Measurements from ENCODE around the gene UNC13A.
"Not testable (repeated sequence)": the region's sequence is repeated elsewhere in the genome, so short reads cannot be mapped to it uniquely, and the experiment has no call there.

Gene UNC13A

DNA sequence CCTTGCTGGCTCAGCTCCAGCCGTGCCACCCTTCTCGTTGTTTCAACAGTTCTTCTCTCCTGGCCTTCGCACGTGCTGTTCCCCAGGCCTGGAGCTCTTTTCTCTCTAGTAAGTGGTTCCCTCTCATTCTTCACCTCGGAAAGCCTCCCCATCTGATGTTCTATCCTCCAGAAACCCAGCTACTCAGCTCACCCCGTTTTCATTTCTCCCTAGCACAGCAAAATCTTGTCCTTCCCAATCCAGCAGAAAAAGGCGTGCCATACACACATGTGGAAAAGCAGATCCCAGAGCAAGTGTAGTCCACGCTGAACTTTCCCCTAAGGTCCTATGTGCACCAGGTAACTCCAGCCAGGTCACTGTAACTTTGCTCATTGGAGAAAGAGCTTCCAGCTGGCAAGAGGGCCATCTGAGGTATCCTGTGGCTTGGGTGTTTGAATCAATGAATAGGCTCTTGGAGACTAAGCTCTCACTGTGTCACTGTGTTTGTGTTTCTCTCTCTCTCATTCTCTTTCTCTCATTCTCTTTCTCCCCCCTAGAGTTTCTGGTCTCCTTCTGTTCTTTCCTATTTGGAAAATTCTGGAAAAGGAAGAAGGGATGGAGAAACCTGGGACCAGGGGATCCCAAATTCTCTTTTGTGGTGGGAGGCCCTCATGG lies 83.7 kb downstream of the UNC13A start:
- DNase-seq (ENCODE audit: low read depth), result no peak

DNA sequence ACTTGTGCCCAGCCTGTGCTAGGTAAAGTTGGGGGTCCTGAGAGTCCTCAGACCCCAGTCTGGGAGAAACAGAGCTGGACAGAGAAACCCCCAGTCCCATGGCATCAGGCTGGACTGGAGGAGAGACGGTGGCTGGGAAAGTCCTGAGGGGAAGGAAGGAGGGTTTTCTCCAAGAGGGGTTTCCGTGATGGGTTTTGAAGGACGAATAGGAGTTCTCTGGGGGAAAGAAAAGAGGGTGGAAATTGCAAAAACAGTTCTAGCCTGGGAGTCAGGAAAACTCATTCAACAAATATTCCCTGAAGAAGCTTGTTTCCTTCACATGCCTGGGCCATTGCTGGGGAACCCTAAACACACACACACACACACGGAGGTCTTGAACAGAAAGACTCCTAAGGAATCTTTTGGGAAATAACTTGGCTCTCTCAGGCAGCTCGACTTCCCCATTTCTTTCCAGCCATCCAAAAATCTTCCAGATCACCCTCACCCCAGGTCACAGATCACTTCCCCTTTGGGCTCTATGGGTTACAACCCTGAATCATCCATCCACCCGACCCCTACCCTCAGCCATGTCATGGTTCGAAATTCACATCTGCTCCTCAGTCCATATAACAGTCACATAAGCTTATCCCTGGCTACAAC lies 85.2 kb downstream of the UNC13A start:
- DNase-seq (ENCODE audit: low read depth), result no peak

DNA sequence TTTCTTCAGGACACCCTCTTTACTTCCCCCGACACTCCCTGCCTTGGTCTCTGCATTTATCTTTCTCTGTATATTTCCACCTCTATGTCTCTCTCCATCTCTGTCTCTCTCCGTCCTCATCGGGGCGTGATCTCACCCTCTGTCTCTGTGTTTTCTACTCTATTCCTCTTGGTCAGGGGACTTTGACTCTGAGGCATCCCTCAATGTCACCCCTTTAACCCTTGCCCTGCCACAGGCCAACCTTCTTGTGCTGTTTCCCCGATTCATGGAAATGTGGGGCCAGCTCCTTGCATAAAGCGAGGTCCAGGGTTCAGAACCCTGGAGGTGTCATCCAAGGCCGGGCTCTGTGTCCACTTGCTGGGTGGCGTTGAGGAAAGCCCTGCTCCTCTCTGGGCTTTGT lies 85.9 kb downstream of the UNC13A start:
- DNase-seq (ENCODE audit: low read depth), result no peak

DNA sequence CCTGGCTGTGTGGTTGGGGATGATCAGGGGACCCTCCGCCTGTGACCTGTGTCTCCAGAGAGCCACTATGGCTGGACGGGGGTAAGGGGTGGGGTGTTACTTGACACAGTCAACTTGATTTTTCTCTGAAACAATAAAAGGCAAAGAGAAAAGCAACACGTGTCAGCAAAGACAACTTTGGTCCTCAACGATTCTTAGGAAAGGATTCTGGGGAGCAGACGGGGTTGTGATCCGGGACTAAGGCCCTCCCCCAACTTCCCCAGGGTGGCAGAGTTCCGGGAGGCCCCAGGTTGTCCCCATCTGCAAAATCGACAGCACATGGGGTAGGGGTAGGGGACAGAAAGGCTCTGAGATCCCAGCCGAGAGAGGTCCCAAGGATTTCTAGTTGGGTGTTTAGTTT lies 86.5 kb downstream of the UNC13A start:
- DNase-seq (ENCODE audit: low read depth), result no peak

DNA sequence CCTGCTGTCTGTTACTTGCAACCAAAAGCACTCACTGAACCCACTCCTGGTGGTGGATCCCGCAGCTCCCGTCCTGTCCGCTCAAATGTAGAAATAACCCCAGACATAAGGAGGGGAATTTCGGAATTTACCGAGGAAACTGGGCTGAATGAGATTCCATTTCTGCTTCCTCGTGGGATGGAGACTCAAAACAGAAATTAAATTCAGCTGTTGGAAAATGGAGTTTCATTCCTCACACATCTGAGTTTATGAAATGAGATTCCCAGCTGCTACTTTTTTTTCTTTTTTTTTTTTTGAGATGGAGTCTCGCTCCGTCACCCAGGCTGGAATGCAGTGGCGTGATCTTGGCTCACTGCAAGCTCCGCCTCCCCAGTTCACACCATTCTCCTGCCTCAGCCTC lies 88.4 kb downstream of the UNC13A start:
- DNase-seq (ENCODE audit: low read depth), result no peak

DNA sequence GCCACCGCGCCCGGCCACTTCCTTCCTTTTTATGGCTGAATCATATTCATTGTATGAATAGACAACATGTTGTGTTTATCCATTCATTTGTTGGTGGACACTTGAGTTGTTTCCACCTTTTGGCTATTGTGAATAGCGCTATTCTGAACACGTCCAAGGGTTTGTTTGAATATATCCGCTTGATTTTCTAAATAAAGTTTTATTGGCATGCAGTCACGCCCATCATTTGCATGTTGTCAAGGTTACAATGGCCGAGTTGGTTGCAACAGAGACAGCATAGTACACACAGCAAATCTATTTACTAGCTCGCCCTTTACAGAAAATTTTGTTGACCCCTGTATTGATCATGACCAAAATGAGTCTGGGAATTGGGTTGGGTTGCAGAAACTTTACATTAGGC lies 89.2 kb downstream of the UNC13A start:
- DNase-seq (ENCODE audit: low read depth), result no peak

DNA sequence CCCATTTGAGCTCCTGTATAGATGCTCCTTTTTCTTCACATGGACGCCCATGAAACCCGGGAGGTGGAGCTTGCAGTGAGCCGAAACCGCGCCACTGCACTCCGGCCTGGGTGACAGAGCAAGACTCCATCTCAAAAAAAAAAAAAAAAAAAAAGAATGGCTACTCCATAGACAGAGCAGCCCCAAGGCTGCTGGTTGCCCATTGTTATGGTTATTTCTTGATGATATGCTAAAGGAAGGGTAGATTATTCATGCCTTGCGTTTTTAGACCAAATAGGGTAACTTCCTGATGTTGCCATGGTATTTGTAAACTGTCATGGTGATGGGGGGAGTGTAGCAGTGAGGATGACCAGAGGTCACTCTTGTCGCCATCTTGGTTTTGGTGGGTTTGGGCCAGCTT lies 90.1 kb downstream of the UNC13A start:
- DNase-seq (ENCODE audit: low read depth), result not testable (repeated sequence)

DNA sequence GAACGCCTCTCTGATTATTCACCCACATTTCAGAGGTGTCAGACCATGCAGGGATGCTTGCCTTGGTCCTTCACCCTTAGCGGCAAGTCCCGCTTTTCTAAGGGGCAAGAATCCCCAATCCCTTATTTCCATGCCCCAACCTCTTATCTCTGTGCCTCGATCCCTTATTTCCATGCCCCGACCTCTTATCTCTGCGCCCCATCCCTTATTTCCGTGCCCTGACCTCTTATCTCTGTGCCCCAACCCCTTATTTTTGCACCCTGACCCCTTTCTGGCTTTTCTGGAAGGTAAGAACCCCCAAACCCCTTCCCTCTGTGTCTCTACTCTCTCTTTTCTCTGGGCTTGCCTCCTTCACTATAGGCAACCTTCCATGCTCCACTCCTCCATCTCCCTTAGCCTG lies 93.9 kb downstream of the UNC13A start:
- DNase-seq (ENCODE audit: low read depth), result not testable (repeated sequence)

DNA sequence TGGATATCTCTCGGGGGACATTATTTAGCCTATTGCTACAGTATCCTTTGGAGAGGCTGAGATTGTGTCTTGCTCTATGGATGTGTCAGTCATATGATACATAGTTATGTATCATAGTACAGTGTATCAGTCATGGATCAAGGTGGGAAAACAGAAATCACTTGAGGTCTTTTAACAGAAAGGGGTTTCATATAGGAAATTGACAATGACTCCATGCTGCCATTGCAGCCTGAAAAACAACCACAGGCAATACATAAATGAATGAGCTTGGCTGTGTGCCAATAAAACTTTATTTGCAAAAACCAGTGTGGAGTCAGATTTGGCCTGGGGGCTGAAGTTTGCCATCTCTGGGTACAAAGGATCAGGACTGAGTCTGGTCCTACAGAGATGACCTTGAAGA lies 97.3 kb downstream of the UNC13A start:
- DNase-seq (ENCODE audit: low read depth), result no peak

DNA sequence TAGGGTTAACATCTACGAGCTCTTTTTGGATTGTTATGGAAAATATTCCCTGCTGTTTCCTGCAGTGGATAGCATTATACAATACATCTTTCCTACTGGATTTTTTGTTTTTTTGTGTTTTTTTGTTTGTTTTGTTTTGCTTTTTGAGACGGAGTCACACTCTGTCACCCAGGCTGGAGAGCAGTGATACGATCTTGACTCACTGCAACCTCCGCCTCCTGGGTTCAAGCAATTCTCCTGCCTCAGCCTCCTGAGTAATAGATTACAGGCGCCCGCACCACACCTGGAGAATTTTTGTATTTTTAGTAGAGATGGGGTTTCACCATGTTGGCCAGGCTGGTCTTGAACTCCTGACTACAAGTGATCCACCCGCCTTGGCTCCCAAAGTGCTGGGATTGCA lies 102.8 kb downstream of the UNC13A start:
- not testable (repeated sequence) for DNase-seq (ENCODE audit: low read depth)

DNA sequence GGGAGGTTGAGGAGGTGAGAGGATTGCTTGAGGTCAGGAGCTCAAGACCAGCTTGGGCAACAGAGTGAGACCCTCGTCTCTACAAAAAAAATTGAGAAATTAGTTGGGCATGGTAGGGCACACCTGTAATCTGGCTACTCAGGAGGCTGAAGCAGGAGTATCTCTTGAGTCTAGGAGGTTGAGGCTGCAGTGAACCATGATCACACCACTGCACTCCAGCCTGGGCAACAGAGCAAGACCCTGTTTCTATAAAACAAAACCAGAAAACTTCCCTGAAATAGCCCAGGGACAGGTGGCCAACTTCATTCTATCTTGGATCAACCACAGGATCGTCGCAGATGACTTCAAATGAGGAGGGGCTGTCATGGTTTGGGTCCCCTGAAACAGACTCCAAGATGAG lies 104.0 kb downstream of the UNC13A start:
- no peak for DNase-seq (ENCODE audit: low read depth)

DNA sequence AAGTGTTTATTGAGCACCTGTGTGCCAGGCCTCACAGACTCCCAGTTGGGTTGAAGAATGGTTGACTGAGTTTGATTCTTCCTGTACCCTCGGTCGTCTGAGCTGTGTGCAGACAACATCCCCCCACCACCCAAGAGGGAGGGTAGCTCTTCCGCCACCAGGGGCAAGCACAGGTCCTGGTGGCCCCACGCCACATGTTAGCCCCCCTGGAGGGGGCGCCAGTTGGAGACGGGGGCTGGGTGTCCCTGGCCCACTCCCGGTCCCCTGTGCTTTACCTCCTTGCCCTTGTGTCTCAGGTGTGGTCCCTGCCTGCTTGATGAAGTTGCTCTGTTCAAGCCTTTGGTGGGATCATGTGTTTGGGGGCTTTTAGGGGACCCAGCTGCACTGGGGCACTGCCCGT lies 105.5 kb downstream of the UNC13A start:
- DNase-seq (ENCODE audit: low read depth), result no peak

DNA sequence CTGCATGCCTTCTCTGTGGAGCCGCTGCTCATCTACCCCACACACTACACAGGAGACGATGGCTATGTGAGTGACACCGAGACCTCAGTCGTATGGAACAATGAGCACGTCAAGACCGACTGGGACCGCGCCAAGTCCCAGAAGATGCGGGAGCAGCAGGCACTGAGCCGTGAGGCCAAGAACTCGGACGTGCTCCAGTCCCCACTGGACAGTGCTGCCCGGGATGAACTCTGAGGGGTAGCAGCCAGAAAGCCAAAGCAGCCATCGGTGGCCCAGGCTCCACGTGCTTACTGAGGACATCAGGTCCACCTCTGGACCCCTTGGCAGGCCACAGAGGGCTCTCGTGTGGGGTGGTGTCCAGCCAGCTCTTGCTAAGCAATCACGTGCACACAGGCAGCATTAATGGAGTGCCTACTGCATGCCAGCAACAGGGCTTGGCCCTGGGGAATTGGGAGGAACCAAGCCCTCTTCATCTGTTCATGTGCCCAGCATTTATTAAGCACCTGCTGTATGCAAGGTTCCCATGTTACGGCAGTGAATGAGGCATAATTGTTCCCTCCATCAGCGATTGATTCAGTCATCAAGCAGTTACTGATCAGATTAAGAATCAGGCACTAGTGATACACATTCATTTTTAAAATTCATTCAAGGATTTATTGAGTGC lies 106.8 kb downstream of the UNC13A start:
- no peak for DNase-seq (ENCODE audit: low read depth)

DNA sequence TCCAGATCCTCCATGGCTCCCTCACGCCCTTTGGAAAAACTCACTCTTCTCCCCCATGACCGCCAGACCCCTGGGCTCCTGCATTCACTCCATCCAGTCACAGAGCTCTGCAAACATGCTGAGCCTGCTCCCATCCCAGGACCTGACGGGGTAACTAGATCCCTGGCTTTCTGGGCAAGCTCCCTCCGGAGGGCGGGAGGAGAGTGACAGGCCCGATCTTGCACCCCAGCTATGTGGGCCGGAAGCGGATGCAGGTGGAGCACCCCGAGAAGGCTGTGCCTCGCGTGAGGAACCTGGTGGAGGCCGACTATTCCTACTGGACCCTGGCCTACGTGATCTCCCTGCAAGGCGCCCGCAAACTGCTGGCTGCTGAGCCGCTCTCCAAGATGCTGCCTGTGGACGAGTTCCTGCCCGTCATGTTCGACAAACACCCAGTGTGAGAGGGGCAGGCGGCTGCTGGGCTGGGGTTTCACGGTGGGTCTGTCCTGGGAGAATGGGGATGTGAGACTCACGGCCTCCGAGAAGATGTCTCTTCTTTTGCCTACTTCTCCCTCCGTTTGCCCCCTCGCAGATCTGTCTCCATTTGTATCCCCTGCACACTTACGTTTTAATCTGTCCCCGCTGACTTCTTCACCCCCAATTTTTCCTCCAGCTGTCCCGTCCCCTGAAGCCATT lies 107.5 kb downstream of the UNC13A start:
- no peak for DNase-seq (ENCODE audit: low read depth)

DNA sequence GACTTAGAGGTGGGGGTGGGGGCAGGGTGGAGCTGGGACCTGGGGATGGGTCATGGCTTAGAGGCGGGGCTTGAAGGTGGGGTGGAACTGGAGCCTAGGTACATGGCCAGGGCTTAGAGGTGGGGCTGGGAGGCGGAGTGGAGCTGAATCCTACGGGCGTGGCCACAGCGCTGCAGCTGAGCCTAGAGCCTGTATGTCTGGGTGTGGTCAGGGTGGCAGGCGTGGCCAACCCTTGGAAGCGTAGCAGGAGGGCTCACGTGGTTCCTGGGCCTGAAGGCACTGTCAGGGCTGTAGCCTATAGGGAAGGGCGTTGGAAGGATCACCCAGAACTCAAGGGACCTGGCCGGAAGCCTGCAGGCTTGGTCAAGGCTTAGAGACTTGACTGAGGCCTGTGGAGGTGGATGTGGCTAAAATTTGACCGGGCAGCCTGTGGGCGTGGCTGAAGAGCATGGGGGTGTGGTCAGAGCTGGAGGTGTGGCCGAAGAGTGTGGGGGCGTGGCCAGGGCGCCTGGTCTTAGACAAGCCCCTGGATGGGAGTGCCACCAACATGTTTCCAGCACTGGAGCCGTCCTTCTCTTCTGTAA lies 108.4 kb downstream of the UNC13A start:
- no peak for DNase-seq (ENCODE audit: low read depth)

DNA sequence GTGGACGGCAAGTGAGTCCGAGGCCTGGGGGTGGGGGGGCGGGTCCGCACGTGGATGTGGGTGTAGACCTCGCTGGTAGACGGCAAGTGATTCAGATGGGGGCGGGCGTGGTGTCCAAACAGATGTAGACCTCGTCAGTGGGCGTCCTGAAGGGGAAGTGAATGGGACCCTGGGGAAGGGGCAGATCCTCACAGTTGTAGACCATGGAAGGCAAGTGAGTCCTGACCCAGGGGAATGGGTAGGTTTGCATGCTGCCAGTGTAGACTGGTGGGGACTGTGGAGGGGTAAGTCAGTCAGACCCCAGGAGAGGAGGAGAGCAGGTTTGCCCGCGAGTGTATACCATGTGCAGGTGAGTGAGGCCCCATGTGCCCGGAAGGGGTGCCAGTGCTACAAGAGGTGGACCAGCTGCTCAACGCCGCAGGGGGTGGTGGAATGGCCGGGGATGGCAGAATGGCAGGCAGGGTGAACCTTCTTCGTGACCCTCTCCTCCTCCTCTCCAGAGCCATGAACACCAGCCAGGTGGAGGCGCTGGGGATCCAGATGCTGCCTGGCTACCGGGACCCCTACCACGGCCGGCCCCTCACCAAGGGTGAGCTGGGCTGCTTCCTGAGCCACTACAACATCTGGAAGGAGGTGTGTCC lies 110.6 kb downstream of the UNC13A start:
- no peak for DNase-seq (ENCODE audit: low read depth)

DNA sequence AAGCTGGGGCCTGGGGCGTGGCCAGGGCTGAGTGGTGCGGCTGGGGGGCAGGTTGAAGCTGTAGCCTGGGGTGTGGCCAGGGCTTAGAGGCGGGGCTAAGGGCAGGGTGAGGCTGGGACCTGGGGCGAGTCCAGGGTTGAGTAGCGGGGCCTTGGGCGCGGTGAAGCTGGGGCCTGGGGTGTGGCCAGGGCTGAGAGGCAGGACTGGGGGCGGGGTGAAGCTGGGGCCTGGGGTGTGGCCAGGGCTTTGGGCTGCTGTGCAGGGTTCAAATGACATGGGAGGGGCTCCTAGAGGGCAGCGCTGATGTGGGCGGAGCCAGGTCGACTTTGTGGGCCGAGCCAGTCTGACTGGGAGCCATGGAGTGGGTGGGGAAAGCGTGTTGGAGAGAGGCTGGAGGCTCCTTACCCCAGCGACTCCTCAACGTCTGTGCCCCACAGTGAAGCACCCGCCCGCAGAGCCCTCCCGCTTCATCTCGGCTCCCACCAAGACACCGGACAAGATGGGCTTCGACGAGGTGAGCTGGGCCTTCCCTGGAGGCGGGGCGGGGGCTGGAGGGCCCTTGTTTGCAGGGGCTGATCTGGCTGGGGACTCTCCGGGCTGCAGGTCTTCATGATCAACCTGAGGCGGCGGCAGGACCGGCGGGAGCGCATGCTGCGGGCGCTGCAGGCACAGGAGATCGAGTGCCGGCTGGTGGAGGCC lies 111.2 kb downstream of the UNC13A start:
- no peak for DNase-seq (ENCODE audit: low read depth)

DNA sequence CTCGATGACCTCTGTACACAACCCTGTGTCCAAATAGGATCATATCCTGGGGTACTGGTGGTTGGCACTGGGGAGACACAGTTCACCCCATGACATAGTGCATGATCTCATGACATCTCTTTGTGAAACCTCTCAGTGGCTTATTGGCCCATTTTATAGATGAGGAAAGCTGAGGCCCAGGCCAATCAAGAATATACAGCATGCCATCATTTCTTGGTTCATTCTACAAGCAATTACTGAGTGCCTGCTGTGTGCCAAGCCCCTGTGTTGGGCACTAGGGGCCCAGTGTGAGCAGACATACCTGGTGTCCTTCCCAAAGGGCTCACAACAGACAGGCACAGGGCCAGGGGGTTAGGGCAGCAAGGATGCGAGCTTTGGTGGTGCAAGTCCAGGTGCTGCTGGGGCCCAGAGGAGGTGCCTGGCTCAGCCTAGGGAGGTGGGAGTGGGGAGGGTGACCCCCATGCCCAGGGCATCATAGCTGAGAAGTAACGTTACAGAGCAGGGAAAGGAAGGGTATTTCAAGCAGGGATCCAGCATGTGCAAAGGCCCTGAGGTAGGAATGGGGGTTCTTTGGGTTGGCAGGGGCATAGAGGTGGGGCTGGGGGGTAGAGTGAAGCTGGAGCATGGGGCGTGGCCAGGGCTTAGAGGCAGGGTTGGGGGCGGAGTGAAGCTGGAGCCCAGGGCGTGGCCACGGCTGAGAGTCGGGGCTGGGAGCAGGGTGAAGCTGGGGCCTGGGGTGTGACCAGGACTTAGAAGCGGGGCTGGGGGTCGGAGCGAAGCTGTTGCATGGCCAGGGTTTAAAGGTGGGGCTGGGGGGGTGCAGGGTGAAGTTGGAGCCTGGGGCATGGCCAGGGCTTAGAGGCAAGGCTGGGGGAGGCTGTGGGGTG lies 112.0 kb downstream of the UNC13A start:
- no peak for DNase-seq (ENCODE audit: low read depth)

DNA sequence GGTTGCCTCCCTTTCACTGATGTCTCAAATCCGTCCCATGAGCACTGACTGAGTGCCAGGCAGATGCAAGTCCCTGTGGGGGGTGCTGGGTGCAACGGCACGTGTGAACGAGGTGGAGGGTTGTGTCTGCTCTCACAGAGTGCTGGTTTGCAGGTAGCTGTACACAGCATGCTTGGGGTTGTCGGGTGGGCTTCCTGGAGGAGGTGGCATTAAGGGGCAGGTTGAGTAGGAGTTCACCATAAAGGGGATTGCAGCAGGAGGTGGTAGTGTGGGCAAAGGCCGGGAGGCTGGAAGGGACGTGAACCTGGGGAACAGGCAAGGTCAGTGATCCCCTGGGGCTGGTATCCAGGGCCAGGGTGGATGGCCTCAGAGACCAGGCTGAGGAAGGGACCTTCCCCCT lies 115.5 kb downstream of the UNC13A start:
- DNase-seq (ENCODE audit: low read depth), result no peak

DNA sequence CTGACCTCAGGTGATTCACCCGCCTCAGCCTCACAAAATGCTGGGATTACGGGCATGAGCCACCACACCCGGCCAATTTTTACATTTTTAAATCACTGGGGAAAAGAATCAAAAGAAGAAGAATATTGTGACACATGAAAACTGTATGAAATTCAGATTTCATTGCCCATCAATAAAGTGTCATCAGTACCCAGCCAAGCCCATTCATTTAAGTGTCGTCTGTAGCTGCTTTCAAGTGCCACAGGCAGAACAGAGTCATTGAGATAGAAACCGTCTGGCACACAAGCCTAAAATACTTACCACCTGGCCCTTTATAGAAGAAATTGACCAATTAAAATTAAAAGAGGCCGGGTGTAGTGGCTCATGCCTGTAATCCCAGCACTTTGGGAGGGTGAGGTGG lies 117.4 kb downstream of the UNC13A start:
- DNase-seq (ENCODE audit: low read depth), result no peak

DNA sequence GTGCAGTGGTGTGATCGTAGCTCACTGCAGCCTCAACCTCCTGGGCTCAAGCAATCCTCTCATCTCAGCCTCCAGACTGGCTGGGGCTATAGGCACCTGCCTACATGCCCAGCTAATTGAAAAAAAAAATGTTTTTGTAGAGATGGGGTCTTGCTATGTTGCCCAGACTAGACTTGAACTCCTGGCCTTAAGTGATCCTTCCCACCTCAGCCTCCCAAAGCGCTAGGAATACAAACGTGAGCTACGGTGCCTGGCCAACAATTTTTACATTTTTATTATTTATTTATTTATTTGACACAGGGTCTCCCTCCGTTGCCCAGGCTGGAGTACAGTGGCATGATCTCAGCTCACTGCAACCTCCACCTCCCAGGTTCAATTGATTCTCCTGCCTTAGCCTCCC lies 117.9 kb downstream of the UNC13A start:
- not testable (repeated sequence) for DNase-seq (ENCODE audit: low read depth)

Measured in activated T-helper 9 cell treated with anti-CD3 and anti-CD28 coated beads, Interleukin-2, amount 50 U/mL, for 16 hours (primary cell).